ENCODE data around the gene RNF17.
"Not testable (repeated sequence)": the region's sequence is repeated elsewhere in the genome, so short reads cannot be mapped to it uniquely, and the experiment has no call there.

Gene RNF17

DNA sequence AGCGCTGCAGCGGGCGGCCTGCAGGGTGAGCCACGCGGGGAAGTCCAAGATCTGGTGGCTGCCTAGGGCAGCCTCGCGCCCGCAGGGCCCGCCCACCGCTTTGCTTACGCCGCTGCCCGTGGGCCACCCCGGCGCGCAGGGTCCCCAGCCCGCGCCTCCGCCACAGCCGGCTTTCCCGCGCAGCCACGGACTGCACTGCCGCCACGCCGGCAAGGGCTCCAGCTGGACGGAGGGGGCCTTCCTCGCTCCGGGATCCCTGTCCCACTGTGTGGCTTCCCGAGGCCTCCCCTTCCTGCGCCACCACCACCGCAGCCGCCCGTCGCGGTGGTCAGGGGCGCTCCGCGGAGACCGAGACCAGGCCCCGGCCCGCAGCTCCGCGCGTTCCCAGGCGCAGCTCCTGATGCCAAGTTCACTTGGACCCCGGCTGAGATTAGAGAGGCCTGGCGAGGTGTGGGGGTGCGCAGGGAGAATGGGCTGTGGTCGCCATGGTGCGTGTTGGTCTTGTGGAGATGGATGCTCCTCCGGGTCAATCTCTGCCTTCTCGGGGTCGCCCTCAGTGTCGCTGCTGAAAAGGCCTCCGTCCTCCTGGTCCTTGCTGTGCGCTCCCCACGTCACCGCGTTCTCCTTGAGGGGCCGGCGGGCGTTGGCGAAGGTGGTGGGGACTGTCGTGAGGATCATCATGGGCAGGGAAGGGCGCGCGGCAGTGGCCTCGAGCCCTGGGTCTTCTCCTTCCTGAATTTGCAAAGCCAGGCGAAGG is 17.9 kb upstream of the RNF17 start:
- no peak for DNase-seq

DNA sequence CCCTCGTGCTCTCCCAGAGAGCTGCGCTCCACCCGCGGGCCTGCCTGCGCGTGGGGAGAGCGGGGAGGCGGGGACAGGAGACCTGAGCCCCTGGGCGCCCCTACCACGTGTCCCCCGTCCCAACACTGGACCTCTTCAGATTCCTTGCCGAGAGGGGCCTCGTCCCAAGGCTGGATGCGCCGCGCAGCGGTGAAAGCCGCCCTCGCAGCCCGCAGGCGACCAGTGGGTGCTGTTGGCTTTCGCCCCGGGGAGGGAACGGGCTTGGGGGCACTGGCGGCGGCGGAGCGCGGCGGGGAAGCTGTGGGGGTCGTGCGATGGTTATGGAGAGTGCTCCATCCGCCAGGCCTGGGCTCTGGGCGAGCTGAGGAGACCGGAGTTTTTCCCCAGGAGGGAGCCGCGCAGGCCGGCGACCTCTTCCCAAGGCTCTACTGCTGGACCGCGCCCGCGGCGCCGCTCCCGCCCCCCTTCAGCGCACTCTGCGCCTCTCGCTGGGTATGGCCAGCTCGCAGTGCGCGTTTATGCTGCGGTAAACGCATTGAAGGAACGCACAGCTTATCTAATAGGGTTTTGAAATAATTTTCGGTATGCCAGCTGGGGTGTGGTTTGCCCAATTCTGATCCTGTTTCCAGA is 17.2 kb upstream of the RNF17 start:
- no peak for DNase-seq

DNA sequence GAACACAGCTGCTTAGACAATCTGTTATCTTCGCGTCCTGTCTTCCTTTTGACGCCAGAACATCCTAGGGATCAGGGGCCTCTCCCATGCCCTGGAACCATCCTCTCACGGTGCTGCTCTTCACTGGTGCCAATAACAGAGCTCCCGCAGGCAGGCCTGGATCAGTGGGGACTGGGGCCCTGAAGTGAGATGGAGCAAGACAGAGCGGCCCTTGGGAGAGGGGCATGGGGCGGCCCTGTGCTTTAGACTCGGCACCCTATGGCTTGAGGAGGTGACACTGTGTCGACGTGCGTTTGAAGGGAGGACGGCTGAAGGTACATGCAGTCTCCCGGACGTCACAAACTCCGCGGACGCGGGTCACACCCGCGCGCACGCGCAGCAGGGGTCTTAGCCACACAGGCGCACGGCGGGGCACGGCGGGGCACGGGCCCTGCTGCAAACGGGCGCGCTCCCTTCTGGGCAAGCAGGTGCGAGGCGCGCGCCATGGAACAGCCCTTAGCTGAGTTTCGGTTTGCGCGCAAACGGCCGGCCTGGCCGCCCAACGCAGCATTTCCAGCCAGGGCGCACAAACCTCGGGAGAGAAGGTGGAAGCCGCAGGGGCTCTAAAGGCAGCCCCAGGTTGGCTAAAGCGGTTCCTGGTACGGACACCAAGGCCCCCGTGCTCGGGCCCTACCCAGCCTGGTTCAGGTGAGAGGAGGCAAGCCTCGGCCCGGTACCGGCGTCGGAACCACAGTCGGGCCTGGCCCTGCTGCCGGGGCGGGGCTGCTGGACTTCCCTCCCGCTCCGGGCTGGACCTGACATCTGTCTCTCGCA is 16.5 kb upstream of the RNF17 start:
- DNase-seq = no peak

DNA sequence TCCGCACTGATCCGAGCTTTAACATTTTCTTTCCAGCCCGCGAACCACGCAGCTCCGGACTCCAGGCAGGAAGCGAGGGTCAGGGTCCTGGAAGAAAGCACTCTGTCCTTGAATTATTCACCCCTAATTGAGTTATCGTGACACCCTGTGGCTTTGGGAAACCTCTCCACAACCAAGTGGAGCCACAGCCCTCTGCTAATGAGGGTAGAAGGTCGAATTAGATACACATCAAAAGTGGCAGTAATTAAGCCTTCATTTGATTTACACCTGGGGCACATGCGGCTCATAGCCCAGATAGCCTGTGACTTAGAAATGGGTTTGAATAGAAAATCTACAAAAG is 15.9 kb upstream of the RNF17 start:
- DNase-seq = no peak

DNA sequence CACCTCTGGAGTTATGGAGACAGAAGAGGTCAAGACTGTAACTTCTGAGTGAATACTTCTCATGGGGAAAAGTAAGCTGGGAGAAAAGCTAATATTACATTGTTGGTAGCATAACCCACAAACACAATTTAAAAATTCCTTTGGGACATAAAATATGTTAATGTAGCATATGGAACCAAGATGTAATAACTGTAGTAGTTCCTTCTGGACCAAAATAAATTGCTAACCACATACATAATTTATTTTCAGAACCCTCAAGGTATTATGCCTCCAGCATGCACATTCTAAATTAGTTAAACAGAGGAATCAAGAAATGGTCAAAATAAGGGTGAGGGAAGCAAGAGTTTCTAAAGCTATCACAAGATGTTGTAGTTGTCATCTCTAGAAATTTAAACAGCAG is 4.8 kb upstream of the RNF17 start:
- DNase-seq = no peak

DNA sequence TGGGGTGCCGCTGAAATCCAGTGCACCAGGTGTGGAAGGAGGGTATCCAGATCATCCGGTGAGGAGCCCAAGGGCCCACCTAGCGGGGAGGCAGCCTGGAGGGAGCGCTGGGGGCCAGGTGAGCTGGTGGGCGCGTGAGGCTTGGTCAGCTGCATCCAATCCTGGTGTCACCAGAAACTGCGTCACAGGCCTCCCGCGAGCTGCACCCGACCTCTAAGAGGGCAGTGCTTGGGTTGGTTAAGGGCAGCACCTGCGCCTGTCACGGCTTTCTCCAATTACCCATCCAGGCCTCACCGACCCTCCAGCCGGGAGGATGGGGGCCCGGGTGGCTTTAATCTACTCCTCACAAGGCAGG is 284 bp downstream of the RNF17 start:
- no peak for DNase-seq

DNA sequence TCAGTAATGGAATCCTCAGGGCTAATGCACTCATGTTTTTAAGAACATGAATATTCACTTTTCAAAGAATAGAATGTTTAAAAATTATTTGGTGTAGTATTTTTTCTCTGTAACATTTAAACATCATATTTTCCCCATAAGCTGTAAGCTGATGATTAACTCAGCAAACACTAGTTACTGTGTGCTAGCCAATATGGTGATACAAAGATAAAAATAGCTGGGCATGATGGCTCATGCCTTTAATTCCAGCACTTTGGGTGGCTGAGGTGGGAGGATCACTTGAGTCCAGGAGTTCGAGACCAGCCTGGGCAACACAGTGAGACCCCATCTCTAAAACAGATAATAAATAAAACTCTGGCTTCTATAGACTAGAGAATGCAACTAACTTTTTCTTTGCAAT is 13.2 kb downstream of the RNF17 start:
- no peak for DNase-seq

DNA sequence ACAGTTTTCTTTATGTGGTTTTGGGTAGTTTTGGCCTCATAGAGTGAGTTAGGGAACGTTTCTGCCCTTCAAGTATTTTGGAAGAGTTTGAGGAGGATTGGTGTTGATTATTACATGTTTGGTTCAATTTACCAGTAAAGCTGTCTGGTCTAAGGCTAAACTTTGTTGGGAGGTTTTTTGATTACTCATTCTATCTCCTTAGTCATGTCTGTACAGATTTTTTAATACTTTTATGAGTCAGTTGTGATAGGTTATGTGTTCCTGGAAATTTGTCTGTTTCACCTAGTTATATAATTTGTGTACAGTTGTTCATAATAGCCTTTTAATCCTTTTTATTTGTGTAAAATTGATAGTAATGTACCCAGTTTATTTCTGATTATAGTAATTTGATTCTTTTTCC is 20.4 kb downstream of the RNF17 start:
- DNase-seq = no peak

DNA sequence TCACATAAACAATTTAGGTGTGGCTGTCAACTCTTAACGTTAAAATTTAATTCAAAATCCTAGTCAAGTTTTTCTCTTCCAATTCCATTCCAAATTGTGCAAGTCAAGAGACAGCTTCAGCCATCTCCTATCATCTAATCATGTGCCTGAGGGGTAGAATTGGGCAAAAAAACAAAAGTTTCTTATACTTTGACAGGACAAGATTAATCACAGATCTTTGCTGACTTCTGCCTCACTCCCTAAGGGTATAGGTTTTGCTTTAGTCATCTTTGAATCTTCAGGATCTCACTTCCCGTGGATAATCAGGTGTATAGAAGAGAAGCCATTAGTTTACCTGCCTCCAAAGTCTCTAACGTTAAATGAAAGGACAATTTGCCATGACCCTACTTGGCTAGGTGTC is 24.6 kb downstream of the RNF17 start:
- DNase-seq = no peak

DNA sequence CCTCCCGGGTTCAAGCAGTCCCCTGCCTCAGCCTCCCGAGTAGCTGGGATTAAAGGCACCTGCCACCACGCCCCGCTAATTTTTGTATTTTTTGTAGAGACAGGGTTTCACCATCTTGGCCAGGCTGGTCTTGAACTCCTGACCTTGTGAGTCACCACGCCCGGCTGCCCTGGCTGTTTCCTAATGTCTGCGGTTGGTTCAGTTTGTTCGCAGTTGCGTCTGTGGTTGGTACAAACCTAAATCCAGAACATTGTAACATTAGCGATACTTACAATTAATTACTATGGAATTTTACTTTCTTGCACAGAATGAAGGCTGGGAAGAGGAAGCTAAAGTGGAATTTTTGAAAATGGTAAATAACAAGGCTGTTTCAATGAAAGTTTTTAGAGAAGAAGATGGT is 38.1 kb downstream of the RNF17 start:
- DNase-seq = no peak

DNA sequence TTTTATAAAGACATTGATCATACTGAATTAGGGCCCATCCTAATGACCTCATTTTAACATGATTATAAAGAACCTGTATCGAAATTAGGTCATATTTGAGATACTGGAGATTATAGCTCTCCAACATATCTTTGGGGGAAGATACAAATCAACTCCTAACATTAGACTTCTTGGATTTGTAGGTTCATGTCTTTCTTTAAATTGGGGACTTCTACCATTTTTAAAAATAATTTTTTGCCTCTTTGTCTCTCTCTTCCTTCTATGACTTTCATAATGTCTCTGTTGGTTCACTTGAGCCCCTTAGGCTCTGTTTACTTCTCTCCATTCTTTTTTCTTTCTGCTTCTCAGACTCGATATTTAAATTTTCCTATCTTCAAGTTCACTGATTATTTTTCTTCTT is 57.2 kb downstream of the RNF17 start:
- no peak for DNase-seq

DNA sequence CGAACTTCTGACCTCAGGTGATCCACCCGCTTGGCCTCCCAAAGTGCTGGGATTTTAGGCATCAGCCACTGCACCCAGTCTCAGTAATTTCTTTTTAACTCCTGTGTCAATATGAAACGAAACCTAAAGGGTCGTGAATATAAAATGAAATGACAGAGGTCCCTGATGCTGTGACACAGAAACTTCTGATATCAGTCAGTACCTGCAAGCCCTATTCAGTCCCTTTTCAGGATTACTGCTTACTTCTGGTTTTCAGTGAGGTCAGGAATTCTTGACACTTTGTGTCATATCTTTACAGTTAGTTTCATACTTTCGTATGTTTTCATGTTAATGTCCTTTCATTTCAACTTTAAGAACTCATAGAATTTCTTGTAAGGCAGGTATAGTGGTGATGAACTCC is 58.7 kb downstream of the RNF17 start:
- no peak for DNase-seq

DNA sequence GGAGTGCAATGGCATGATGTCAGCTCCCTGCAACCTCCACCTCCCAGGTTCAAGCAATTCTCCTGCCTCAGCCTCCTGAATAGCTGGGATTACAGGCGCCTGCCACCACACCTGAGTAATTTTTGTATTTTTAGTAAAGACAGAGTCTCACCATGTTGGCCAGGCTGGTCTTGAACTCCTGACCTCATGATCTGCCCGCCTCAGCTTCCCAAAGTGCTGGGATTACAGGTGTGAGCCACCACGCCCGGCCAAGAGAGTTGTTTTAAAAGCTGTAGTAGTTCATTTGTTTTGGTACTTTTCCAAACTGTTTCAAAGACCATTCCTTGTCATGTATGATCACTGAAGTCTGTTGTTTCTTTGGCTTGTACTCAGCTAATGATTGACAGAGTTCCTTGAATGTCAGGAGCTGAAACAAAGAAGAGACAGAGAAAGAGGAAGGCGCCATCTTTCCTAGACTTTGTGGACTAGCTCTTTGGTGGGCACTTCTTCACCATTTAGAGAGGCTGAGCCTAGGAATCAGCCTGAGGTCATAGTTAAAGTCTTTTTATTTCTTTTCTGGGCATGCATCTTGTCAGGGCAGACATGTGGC is 59.2 kb downstream of the RNF17 start:
- DNase-seq = not testable (repeated sequence)

DNA sequence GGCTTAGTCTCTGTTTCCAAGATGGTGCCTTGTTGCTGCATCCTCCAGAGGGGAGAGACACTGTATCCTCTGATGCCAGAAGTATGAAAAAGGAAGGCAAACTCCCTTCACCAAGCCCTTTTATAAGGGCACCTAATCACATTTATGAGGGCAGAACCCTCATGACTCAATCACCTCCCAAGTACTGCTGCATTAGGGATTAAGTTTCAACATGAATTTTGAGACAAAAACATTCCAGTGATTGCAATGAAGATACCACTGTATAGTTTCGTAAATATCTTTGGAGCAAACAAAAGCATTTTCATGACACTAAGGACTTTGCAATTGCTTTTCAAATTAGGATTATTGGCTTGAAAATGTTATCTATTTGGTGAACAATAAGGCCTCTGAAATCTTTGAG is 63.8 kb downstream of the RNF17 start:
- DNase-seq = no peak

DNA sequence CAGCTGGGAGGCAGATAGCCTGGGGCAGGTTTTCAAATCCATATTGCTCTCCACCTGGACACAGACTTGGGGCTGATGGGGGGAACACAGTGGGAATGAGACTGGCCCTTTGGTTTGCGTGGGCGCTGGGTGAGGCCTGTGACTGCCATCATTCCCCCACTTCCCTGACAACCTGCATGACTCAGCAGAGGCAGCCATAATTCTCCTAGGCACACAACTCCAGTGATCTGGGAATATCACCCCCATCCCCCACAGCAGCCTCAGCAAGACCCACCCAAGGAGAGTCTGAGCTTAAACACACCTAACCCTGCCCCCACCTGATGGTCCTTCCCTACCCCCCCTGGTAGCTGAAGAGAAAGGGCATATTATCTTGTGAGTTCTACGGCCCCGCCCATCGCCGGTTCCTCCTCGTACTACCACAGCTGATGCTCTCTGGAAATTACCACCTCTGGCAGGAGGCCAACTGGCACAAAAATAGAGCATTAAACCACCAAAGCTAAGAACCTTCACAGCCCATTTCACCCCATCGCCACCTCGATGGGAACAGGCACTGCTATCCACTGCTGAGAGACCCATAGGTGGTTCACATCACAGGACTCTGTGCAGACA is 71.0 kb downstream of the RNF17 start:
- DNase-seq = no peak

DNA sequence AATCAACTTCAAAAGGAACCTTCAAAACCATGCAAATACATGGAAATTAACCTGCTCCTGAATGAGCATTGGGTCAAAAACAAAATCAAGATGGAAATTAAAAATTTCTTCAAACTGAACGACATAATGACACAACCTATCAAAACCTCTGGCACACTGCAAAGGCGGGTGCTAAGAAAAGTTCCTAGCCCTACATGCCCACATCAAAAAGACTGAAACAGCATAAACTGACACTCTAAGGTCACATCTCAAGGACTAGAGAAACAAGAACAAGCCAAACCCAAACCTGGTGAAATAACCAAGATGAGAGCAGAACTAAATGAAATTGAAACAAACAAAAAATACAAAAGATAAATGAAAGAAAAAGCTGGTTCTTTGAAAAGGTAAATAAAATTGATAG is 73.6 kb downstream of the RNF17 start:
- DNase-seq = not testable (repeated sequence)

DNA sequence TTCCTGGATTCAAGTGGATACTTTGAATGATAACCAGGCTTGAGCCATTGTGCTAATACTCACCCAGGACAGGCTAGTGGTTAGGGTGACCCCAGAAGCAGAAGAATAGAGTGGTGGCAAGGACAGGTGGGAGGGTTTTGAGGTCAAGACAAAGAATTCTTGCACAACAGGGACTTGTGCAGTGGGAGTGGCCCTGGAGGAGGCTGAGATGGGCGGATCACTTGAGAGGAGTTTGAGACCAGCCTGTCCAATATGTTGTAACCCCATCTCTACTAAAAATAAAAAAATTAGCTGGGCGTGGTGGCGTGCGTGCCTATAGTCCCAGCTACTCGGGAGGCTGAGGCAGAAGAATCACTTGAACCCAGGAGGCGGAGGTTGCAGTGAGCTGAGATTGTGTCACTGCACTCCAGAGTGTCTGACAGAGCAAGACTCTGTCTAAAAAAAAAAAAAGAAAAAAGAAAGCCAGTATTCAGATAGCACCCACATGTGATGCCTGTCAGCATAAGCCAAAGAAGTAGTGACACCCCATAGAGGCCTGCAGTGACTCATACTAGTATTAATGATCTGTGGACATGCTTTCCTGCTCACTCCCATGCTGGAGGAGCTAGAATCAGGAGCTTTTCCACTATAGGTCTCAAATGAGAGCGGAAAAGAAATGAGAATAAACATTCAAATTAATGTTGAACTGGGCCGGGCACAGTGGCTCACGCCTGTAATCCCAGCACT is 78.7 kb downstream of the RNF17 start:
- DNase-seq = no peak

DNA sequence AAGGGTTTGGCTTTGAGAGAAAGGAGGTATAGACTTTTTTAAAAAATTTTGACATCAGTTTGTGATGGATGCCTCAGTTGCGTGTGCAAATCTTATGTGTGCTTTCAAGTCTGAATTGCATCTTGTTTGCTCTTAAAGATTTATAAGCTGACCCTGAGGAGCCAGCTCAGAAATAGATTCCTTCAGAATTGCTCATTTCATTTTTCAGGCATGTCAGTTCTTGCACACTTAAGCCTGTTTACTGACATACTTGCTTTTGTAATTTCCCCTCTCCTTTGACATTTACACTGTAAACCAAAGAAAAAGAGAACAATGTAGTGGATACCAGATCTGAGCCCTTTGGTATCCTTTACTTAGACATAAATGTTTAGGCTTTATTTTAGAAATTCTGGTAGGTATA is 87.6 kb downstream of the RNF17 start:
- DNase-seq = no peak

DNA sequence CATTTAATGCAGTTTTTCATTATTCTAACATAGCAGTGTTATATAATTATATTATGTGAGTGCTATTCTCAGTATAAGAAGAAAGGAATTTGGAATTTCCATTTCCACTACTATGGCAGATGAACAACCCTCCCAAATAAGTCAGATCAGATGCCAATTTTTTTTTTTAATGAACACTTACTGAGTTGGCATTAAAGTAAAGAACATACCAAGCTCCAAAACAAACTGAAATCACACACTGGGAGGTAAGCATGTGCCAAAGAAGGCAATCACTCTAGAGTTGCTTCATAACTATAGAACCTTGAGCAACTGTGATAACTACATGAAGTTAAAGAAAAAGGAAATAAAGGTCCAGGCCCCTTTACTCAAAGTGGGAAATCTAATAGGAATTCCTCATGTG is 90.3 kb downstream of the RNF17 start:
- DNase-seq = no peak

DNA sequence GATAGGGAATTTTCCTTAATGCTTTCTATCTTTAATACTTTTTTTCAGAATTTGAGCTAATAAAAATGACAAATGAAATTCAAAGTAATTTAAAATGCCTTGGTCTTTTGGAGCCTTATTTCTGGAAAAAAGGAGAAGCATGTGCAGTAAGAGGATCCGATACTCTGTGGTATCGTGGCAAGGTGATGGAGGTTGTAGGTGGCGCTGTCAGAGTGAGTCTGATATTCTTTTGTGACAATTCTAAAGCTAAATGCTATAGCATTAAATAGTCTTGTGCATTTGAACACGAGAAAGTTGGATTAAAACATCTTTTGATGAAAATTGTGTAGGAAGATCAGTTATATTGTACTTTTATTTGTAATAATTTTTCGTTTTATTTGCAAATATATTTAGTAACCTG is 95.0 kb downstream of the RNF17 start:
- DNase-seq = no peak

DNA sequence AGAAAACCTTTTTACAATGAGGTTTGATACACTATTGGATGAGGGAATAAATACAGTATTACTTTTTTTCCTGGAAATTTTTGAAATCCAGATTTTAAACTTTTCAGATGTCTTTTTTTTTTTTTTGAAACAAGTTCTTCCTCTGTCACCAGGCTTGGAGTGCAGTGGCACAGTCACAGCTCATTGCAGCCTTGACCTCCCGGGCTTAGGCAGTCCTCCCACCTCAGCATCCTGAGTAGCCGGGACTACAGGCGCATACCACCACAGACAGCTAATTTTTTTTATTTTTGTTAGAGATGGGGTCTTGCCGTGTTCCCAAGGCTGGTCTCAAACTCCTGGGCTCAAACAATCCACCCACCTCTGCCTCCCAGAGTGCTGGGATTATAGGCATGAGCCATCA is 96.8 kb downstream of the RNF17 start:
- DNase-seq = no peak

DNA sequence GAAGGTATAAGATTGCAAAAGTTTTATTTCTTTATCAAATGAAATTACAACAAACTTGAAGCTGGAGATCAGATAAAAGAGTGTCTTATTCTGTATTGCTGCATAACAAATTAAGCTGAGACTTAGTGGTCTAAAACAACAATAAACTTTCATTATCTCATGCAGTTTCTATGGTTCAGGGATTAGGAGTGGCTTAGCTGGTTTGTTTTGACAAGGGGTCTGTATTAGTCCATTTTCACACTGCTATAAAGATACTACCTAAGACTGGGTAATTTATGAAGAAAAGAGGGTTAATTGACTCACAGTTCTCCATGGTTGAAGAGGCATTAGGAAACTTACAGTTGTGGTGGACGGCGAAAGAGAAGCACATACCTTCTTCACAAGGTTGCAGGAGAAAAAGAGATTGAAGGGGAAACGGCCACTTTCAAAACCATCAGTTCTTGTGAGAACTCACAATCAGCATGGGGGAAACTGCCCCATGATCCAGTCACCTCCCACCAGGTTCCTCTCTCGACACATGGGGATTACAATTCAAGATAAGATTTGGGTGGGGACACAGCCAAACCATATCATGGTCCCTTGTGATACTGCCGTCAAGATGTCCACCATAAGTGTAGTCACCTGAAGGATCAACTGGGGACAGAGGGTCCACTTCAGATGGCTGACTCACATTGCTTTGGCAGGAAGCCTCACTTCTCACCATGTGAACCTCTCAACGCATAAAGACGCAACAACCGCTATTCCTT is 97.8 kb downstream of the RNF17 start:
- DNase-seq = no peak

Data from DMS 273 treated with DMSO at 0.1 percent for 48 hours (cell line).